Neural cell (in vitro differentiated cells): Measurements from ENCODE around the gene CH25H.

Experiments used
- CTCF ChIP-seq: fragments of 450-650 bp; IDR thresholded peaks from 2 replicates; pipeline ENCODE4 v1.5.1; 2014; ENCODE audit warnings: antibody characterized with exemption, mild to moderate bottlenecking, moderate library complexity; ENCODE audit not compliant: poor library complexity, severe bottlenecking
- EP300 ChIP-seq: fragments of 450-650 bp; conservative IDR thresholded peaks from 2 replicates; pipeline ENCODE4 v1.6.1; 2014; ENCODE audit warnings: antibody characterized with exemption, mild to moderate bottlenecking, moderate library complexity; ENCODE audit not compliant: poor library complexity, severe bottlenecking
- POLR2AphosphoS5 ChIP-seq: IDR thresholded peaks from 2 replicates; pipeline ENCODE4 v1.6.1; 2012
- RAD21 ChIP-seq: fragments of 450-650 bp; conservative IDR thresholded peaks from 2 replicates; pipeline ENCODE4 v1.6.1; 2014; ENCODE audit warnings: antibody characterized with exemption, mild to moderate bottlenecking, moderate library complexity
- REST ChIP-seq: IDR thresholded peaks from 2 replicates; pipeline ENCODE4 v1.6.1; 2012; ENCODE audit warnings: borderline replicate concordance
- SMC3 ChIP-seq: fragments of 450-650 bp; conservative IDR thresholded peaks from 2 replicates; pipeline ENCODE4 v1.6.1; 2014; ENCODE audit warnings: antibody characterized with exemption, mild to moderate bottlenecking, moderate library complexity; ENCODE audit not compliant: poor library complexity

- TF ChIP-seq REST (no peak), POLR2AphosphoS5 (no peak), SMC3 (no peak), CTCF (no peak), RAD21 (no peak), EP300 (no peak)
Measured at GRCh38 chr10:89204621-89205185, 2.4 kb downstream of the CH25H start.
